HG02759 (cell line): Measurements from ENCODE around the gene MUC3A.
"Not testable (repeated sequence)": the region's sequence is repeated elsewhere in the genome, so short reads cannot be mapped to it uniquely, and the experiment has no call there.

Experiments
- ATAC-seq: cut with Tn5 transposase; IDR thresholded peaks from one replicate; pipeline ENCODE4 v1.9.1; 2021; ENCODE audit warnings: mild to moderate bottlenecking, moderate library complexity; ENCODE audit not compliant: unreplicated experiment

MUC3A gene

DNA sequence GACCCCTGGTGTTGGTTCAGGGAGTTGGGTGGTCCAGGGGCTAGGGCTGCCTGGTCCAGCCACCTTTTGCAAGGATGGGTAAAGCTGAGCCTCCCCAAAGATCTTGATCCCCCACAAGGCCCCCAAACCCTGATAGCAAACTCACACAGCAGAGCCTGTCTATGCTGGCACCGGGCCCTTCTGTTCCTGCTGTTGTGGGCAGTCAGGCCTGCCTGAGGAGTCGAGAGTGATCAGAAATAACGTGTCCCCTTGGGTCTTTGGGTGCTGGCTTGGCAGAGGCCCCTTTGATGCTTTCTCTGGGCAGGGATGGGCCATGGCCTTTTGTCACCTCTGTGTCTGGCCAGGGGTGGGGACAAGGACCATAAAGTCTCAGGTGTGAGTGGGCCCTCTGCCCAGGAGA lies 19.3 kb downstream of the MUC3A start:
- no peak for ATAC-seq

DNA sequence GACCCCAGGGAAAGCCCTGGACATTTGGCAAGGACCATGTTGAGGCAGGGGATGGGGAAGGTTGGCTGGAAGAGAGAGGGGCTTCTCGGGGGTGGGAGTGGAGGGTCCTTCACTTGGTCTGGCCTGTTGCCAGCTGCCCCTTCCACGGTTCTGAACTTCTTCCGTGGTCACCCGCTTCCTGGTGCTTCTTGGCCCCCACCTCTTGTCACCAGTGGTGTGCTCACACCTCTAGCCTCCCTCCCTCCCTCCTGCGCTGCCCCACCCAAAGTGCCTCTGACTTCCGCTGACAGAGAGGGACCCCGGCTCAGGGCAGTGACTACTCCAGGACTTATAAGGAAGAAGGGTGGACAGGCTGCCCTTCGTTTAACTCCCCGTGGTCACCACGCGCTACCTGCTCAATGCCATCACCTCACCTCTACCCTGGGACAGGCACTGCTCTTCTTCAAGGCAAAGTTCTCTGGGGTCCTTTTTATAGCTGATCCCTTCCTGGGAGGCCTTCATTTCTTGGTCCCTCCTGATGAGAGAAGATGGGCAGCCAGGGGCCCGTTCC lies 19.8 kb downstream of the MUC3A start, which contains the start of gene MUC12:
TSS of gene MUC12 (plus strand) at position 500 of the 550 bp plus-strand sequence. CDS start 58 bp downstream, outside the sequence.
- ATAC-seq, result no peak

DNA sequence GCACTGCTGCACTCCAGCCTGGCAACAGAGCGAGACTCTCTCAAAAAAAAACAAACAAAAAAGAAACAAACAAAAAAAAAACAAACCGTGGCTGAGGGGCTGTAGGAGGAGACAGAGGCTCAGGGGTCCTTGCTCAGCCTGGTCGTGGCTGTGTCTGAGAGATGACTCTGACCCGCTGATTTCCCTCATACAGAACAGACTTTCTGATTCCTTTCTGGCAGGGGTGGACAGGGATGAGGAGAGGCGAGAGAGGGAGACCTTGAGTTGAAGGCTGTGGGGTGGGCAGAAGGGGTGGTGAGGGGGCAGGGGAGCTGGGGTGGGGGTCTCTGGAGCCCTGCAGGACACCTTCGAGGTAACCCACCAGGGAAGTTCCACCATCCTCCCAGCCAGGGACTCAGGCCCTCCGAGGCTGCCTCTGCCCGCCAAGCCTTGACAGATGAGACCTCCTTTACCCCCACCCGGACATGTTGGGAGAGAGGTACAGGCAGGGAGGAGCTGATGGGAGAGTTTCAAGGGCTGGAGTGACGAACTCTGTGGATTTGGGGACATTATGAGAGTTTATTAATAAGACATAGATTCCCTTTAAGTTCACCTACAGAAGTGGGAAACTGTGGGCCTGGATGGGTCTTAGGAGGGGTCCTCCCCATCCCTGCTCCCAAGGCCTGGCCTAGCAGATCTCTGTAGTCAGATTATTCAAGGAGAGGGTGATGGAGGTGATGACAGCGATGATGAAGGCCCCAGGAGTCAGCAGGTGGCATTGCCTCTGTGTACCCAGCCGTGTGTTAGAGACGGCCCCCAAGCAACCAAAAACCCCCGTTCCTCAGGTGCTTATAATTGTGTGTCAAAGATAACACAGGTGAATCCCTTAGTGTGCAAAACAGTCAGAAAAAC lies 22.0 kb downstream of the MUC3A start:
- ATAC-seq, result no peak

DNA sequence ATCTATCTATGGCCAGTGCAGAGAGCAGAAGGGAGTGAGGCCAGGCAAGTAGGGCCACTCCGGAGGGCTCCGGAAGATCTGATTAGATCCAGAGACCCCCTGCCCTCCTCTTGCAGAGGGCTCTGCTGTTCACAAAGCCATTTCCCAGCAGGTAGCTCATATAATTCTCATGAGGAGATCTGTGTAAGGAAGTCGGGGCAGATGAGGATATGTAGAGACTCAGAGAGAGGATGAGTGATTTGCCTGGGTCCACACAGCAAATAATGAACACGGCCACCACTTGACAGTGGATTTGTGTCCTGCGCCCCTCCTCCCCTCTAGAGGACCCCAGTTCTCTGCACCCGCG lies 22.6 kb downstream of the MUC3A start:
- no peak for ATAC-seq

- no peak for ATAC-seq
These were observed 24.7 kb downstream of the MUC3A start for GRCh38 chr7:100974021-100974420.

GRCh38 chr7:100975371-100975821 lies 26.1 kb downstream of the MUC3A start:
- no peak for ATAC-seq

- no peak for ATAC-seq
These were observed 29.0 kb downstream of the MUC3A start for GRCh38 chr7:100978300-100978699.

GRCh38 chr7:100983451-100984187 lies 34.3 kb downstream of the MUC3A start:
- no peak for ATAC-seq

DNA sequence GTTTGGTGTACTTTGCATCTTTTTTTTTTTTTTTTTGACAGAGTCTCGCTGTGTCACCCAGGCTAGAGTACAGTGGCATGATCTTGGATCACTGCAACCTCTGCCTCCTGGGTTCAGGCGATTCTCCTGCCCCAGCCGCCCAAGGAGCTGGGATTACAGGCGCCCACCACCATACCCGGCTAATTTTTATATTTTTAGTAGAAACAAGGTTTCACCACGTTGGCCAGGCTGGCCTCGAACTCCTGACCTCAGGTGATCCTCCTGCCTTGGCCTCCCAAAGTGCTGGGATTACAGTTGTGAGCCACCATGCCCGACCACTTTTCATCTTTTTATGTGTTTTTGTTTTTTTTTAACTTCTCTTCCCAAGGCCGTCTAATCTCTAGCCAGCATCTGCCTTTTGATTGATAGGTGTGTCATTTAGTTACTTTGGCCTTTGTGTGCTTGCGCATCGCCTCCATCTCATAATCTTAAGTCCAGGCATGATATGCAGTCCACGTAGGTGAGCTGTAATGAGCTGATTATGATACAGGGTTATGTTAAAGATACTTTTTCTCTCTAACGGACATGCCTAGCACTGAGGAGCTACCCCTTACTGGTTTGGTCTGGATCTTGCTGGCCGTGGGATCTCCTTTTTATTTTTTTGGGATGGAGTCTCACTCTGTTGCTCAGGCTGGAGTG lies 35.0 kb downstream of the MUC3A start:
- ATAC-seq, result not testable (repeated sequence)

DNA sequence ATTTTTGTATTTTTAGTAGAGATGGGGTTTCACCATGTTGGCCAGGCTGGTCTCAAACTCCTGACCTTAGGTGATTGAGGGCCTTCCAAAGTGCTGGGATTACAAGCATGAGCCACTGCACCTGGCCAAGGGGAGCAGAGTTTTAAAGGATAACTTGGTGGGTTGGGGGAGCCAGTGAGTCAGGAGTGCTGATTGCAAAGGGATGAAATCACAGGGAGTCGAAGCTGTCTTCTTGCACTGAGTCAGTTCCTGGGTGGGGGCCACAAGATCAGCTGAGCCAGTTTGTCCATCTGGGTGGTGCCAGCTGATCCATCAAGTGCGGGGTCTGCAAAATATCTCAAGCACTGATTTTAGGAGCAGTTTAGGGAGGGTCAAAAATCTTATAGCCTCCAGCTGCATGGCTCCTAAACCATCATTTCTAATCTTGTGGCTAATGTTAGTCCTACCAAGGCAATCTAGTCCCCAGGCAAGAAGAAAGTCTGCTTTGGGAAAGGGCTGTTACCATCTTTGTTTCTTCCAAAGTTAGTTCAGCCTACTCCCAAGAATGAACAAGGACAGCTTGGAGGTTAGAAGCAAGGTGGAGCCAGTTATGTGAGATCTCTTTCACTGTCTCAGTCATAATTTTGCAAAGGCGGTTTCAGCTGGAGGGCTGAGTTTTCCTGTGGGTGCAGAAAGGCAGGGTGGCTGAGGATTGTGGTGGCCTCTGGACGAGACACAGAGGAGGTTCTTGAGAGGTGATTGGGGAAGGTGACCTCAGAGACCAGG lies 35.9 kb downstream of the MUC3A start:
- not testable (repeated sequence) for ATAC-seq

GRCh38 chr7:100991631-100992030 lies 42.3 kb downstream of the MUC3A start:
- ATAC-seq, result no peak

- ATAC-seq, result not testable (repeated sequence)
These were observed 42.9 kb downstream of the MUC3A start for GRCh38 chr7:100992280-100992679.

GRCh38 chr7:100994671-100995070 lies 45.3 kb downstream of the MUC3A start:
- not testable (repeated sequence) for ATAC-seq

- ATAC-seq, result not testable (repeated sequence)
These were observed 49.2 kb downstream of the MUC3A start for GRCh38 chr7:100998530-100998929.

DNA sequence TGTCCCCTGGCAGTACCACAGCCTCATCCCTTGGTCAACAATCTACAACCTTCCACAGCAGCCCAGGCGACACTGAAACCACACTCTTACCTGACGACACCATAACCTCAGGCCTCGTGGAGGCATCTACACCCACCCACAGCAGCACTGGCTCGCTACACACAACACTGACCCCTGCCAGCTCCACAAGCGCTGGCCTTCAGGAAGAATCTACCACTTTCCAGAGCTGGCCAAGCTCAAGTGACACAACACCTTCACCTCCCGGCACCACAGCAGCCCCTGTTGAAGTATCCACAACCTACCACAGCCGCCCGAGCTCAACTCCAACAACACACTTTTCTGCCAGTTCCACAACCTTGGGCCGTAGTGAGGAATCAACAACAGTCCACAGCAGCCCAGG lies 50.0 kb downstream of the MUC3A start:
- not testable (repeated sequence) for ATAC-seq

- not testable (repeated sequence) for ATAC-seq
These were observed 50.7 kb downstream of the MUC3A start for GRCh38 chr7:101000025-101000424.

- not testable (repeated sequence) for ATAC-seq
These were observed 53.0 kb downstream of the MUC3A start for GRCh38 chr7:101002333-101002732.

DNA sequence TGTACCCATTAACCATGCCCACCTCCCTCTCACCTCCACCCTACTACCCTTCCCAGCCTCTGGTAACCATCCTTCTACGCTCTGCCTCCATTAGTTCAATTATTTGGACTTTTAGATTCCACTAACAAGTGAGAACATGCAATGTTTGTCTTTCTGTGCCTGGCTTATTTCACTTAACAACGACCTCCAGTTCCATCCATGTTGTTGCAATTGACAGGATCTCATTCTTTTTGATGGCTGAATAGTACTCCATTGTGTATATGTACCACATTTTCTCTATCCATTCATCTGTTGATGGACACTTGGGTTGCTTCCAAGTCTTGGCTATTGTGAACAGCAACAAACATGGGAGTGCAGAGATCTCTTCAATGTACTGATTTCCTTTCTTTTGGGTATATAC lies 58.0 kb downstream of the MUC3A start:
- ATAC-seq, result not testable (repeated sequence)

DNA sequence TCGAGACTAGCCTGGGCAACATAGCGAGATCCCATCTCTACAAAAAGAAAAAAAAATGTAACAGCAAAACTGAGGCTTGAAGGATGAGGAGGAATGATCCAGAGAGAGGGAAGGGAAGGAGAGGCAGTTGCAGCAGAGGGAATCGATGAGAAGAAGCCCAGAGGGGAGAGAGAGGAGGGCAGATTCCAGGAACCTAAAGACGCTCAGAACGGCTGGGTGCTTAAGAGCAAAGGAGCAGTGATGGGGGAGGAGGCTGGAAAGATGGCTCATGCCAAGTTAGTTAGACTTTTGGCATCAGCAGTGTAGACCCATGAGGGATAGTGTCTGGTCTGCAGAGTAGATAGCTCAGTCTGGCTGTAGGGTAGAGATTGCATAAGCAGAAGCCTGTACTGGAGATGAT lies 60.3 kb downstream of the MUC3A start:
- ATAC-seq, result no peak

DNA sequence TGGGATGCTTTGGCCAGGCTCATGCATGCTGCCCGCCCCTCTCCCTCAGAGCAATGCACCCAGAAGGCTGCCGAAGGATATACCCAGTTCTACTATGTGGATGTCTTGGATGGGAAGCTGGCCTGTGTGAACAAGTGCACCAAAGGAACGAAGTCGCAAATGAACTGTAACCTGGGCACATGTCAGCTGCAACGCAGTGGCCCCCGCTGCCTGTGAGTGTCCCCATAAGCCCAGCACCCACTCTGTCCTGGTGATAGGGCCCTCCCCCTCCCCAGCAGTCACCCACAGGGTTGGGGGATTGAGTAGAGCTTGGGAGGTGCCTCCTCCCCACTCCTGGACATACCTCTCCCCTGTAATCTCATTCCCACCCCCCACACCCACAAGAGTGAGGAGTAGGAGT lies 63.6 kb downstream of the MUC3A start:
- no peak for ATAC-seq
